DND-41 (cell line): ENCODE results near the gene ERCC1.
"Not testable (repeated sequence)": the region's sequence is repeated elsewhere in the genome, so short reads cannot be mapped to it uniquely, and the experiment has no call there.

Experiments used
- ATAC-seq: fragments of 200-7000 bp; cut with Tn5 transposase; 3 replicates; pipeline ENCODE4 v1.9.1; 2021; ENCODE audit warnings: low read depth; ENCODE audit not compliant: insufficient read depth
- DNase-seq: peaks from one replicate; pipeline ENCODE4 v3.0.0-alpha.2; 2020
- H2AFZ ChIP-seq: 2 replicates; pipeline ENCODE4 v1.6.0; 2012; ENCODE audit warnings: low read depth, low read length
- H3K27ac ChIP-seq: 2 replicates; pipeline ENCODE4 v1.5.1; 2012; ENCODE audit warnings: low read length, inconsistent platforms
- H3K27me3 ChIP-seq: fragments of 200-600 bp; sonication (generic); 2 replicates; pipeline ENCODE4 v1.6.0; 2012; ENCODE audit warnings: low read length, mild to moderate bottlenecking, inconsistent platforms; ENCODE audit not compliant: insufficient read depth, poor library complexity
- H3K36me3 ChIP-seq: 2 replicates; pipeline ENCODE4 v1.5.1; 2012; ENCODE audit warnings: low read length, inconsistent platforms; ENCODE audit not compliant: insufficient read depth
- H3K4me1 ChIP-seq: 2 replicates; pipeline ENCODE4 v1.5.1; 2012; ENCODE audit warnings: mild to moderate bottlenecking, low read length; ENCODE audit not compliant: insufficient read depth
- H3K4me2 ChIP-seq: 2 replicates; pipeline ENCODE4 v1.6.0; 2012; ENCODE audit warnings: mild to moderate bottlenecking, moderate library complexity, low read length, inconsistent platforms; ENCODE audit not compliant: insufficient read depth
- H3K4me3 ChIP-seq, 2 experiments: fragments of 200-600 bp in 1 of 2; shearing (Covaris generic) in 1 of 2; 2 replicates each; pipeline ENCODE4 v1.5.1; 2012 to 2016; ENCODE audit warnings: inconsistent platforms in 2 of 2, low read length in 2 of 2, mild to moderate bottlenecking in 2 of 2, low read depth in 1 of 2, moderate library complexity in 1 of 2
- H3K79me2 ChIP-seq: 2 replicates; pipeline ENCODE4 v1.6.0; 2012; ENCODE audit warnings: low read length, inconsistent platforms; ENCODE audit not compliant: insufficient read depth
- H3K9ac ChIP-seq: 2 replicates; pipeline ENCODE4 v1.6.0; 2012; ENCODE audit warnings: low read depth, mild to moderate bottlenecking, inconsistent platforms, low read length, moderate library complexity
- H3K9me3 ChIP-seq: 2 replicates; pipeline ENCODE4 v1.5.1; 2012; ENCODE audit warnings: low read length, moderate library complexity, mild to moderate bottlenecking, inconsistent platforms; ENCODE audit not compliant: insufficient read depth, severe bottlenecking
- H4K20me1 ChIP-seq: 2 replicates; pipeline ENCODE4 v1.6.0; 2012; ENCODE audit warnings: low read length; ENCODE audit not compliant: insufficient read depth
- EZH2 ChIP-seq: IDR thresholded peaks from 3 replicates; pipeline ENCODE4 v1.6.1; 2012; ENCODE audit warnings: borderline replicate concordance, low read depth, mild to moderate bottlenecking, moderate library complexity, low read length, inconsistent platforms; ENCODE audit not compliant: severe bottlenecking
- TF ChIP-seq, protein P1 (sequence below): IDR thresholded peaks from 2 replicates; pipeline ENCODE4 v1.5.1; 2012; ENCODE audit warnings: borderline replicate concordance, low read length, moderate library complexity, mild to moderate bottlenecking; ENCODE audit not compliant: poor library complexity, severe bottlenecking; ENCODE audit errors: extremely low read depth

ERCC1 gene

GRCh38 chr19:45413497-45413896, 10.2 kb downstream of the ERCC1 start:
- ATAC-seq = no peak
- peaks cover 3% of the 10 kb centered on the region; the same call in 1 of the 2 replicates for H4K20me1 ChIP-seq
- no peaks in the 10 kb centered on the region for H3K9me3 ChIP-seq
- H3K27ac ChIP-seq = no peak overlapping the region
- no peak for TF ChIP-seq EZH2
- TF ChIP-seq, protein P1, sequence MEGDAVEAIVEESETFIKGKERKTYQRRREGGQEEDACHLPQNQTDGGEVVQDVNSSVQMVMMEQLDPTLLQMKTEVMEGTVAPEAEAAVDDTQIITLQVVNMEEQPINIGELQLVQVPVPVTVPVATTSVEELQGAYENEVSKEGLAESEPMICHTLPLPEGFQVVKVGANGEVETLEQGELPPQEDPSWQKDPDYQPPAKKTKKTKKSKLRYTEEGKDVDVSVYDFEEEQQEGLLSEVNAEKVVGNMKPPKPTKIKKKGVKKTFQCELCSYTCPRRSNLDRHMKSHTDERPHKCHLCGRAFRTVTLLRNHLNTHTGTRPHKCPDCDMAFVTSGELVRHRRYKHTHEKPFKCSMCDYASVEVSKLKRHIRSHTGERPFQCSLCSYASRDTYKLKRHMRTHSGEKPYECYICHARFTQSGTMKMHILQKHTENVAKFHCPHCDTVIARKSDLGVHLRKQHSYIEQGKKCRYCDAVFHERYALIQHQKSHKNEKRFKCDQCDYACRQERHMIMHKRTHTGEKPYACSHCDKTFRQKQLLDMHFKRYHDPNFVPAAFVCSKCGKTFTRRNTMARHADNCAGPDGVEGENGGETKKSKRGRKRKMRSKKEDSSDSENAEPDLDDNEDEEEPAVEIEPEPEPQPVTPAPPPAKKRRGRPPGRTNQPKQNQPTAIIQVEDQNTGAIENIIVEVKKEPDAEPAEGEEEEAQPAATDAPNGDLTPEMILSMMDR = no peak
- H2AFZ ChIP-seq = no peak overlapping the region
- peaks cover 37% of the 10 kb centered on the region for H3K36me3 ChIP-seq
- no peaks in the 10 kb centered on the region for H3K27me3 ChIP-seq
- no peak overlapping the region for H3K4me3 ChIP-seq
- no peaks in the 10 kb centered on the region for H3K79me2 ChIP-seq
- H3K4me1 ChIP-seq = 0 out of 2 replicates have a peak, but pooled peaks cover 2% of the 10 kb centered on the region
- no peak overlapping the region for H3K4me2 ChIP-seq
- no peak overlapping the region for H3K9ac ChIP-seq
- no peak for DNase-seq

- not testable (repeated sequence) for DNase-seq, H3K9me3 ChIP-seq, H3K27ac ChIP-seq, ATAC-seq, H2AFZ ChIP-seq, H4K20me1 ChIP-seq, H3K9ac ChIP-seq, H3K4me2 ChIP-seq, H3K4me3 ChIP-seq, H3K79me2 ChIP-seq, H3K27me3 ChIP-seq
- H3K36me3 ChIP-seq = peaks cover 28% of the 10 kb centered on the region
- peaks cover 25% of the 10 kb centered on the region for H3K4me1 ChIP-seq
Measured at GRCh38 chr19:45410330-45410729, 13.4 kb downstream of the ERCC1 start.

GRCh38 chr19:45409557-45409920, 14.2 kb downstream of the ERCC1 start:
- peaks cover 25% of the 10 kb centered on the region for H3K36me3 ChIP-seq

DNA sequence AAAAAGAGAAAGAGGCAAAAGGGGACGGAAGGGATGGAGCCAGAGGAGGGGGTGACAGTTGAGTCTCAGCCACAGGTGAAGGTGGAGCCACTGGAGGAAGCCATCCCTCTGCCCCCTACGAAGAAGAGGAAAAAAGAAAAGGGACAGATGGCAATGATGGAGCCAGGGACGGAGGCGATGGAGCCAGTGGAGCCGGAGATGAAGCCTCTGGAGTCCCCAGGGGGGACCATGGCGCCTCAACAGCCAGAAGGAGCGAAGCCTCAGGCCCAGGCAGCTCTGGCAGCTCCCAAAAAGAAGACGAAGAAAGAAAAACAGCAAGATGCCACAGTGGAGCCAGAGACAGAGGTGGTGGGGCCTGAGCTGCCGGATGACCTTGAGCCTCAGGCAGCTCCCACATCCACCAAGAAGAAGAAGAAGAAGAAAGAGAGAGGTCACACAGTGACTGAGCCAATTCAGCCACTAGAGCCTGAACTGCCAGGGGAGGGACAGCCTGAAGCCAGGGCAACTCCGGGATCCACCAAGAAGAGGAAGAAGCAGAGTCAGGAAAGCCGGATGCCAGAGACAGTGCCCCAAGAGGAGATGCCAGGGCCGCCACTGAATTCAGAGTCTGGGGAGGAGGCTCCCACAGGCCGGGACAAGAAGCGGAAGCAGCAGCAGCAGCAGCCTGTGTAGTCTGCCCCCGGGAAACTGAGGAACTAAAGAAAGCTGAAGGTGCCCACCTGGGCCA, 14.7 kb downstream of the ERCC1 start:
- Histone ChIP-seq H3K9me3 (no peaks in the 10 kb centered on the region), H3K4me1 (peaks cover 35% of the 10 kb centered on the region), H3K27ac (no peak overlapping the region), H3K79me2 (peaks cover 7% of the 10 kb centered on the region), H3K36me3 (peaks cover 20% of the 10 kb centered on the region), H3K4me3 (no peak overlapping the region), H4K20me1 (peaks cover 3% of the 10 kb centered on the region; the same call in 1 of the 2 replicates), H2AFZ (no peak overlapping the region), H3K27me3 (no peaks in the 10 kb centered on the region), H3K9ac (no peak overlapping the region), H3K4me2 (no peak overlapping the region)
- ATAC-seq = no peak
- TF ChIP-seq, protein P1 = no peak
- no peak for TF ChIP-seq EZH2
- no peak for DNase-seq

More at GRCh38 chr19:45409557-45409920, 14.2 kb downstream of the ERCC1 start:
- Histone ChIP-seq H3K4me2 (no peak overlapping the region), H3K27me3 (no peaks in the 10 kb centered on the region), H4K20me1 (peaks cover 3% of the 10 kb centered on the region; the same call in 1 of the 2 replicates), H3K27ac (no peak overlapping the region), H3K9ac (no peak overlapping the region), H3K4me1 (peaks cover 32% of the 10 kb centered on the region), H2AFZ (no peak overlapping the region), H3K9me3 (no peaks in the 10 kb centered on the region), H3K79me2 (peaks cover 7% of the 10 kb centered on the region), H3K4me3 (no peak overlapping the region)
- no peak for DNase-seq
- no peak for TF ChIP-seq EZH2
- TF ChIP-seq, protein P1 = no peak
- no peak for ATAC-seq
